A549 (cell line): Measurements from ENCODE around the gene TLE1. TPM values are rescaled to one million over a fixed set of nuclear protein-coding genes. Genes with fewer than 3 reads are reported as not detected.
A peak's percentile ranks its signal among the peaks of the same experiment; 100 is the strongest.

Experiments used
- ATAC-seq, 2 experiments: fragments of 200-7000 bp in 1 of 2; fragments of >200 bp in 1 of 2; cut with Nextera tagmentation in 1 of 2; cut with Tn5 transposase in 1 of 2; 3 replicates each; pipeline versions ENCODE4 v1.8.0 to v1.9.1; 2018 to 2020; ENCODE audit warnings: mild to moderate bottlenecking in 1 of 2, moderate library complexity in 1 of 2
- CTCF ChIA-PET: fragments of 300-600 bp; sonication (Branson Sonifier 250); formaldehyde crosslinking; extraction: SDS; loops from one replicate; lab custom pipeline; 2021; ENCODE audit warnings: antibody characterized with exemption, inconsistent platforms; lab: Yijun Ruan, JAX
- POLR2A ChIA-PET: fragments of 350-600 bp; formaldehyde crosslinking; extraction: SDS; loops from one replicate; lab custom pipeline; 2021; ENCODE audit warnings: antibody characterized with exemption, inconsistent platforms; lab: Yijun Ruan, JAX
- DNase-seq, 2 experiments: peaks; one replicate each; pipeline versions ENCODE4 v3.0.0 to v3.0.0-alpha.2; 2011 to 2016; ENCODE audit warnings: low read depth in 1 of 2, low spot score in 1 of 2
- FAIRE-seq: peaks from 2 replicates; lab custom pipeline; 2011; peaks lifted over from hg19 to GRCh38; lab: Jason Lieb, UNC
- H3K27ac ChIP-seq, 2 experiments: fragments of >200 bp; sonication (Bioruptor Twin); formaldehyde crosslinking; 3 replicates each; pipeline ENCODE4 v1.5.1; 2016 to 2017
- H3K4me1 ChIP-seq: fragments of >200 bp; sonication (Bioruptor Twin); formaldehyde crosslinking; 3 replicates; pipeline ENCODE4 v1.6.1; 2016
- H3K4me2 ChIP-seq: fragments of >200 bp; sonication (Bioruptor Twin); formaldehyde crosslinking; 3 replicates; pipeline ENCODE4 v1.6.1; 2016
- H3K4me3 ChIP-seq: fragments of >200 bp; sonication (Bioruptor Twin); formaldehyde crosslinking; 3 replicates; pipeline ENCODE4 v1.5.1; 2016
- H3K9me3 ChIP-seq: fragments of >200 bp; sonication (Bioruptor Twin); formaldehyde crosslinking; 3 replicates; pipeline ENCODE4 v1.6.1; 2016
- CBX8 ChIP-seq: fragments of 200-600 bp; sonication (generic); IDR thresholded peaks from 2 replicates; pipeline ENCODE4 v1.6.1; 2016
- CEBPB ChIP-seq, 2 experiments: fragments of >200 bp in 1 of 2; sonication (Bioruptor Twin) in 1 of 2; formaldehyde crosslinking in 1 of 2; IDR thresholded peaks; 2 replicates each; pipeline ENCODE4 v1.6.1; 2012 to 2016
- CHD2 ChIP-seq: fragments of 150-350 bp; IDR thresholded peaks from 2 replicates; pipeline ENCODE4 v1.6.1; 2014; ENCODE audit warnings: low read length; ENCODE audit not compliant: partially characterized antibody
- CHD4 ChIP-seq: fragments of 200-600 bp; sonication (generic); IDR thresholded peaks from 2 replicates; pipeline ENCODE4 v1.6.1; 2016; ENCODE audit warnings: antibody characterized with exemption, mild to moderate bottlenecking, borderline replicate concordance
- E2F6 ChIP-seq: IDR thresholded peaks from 2 replicates; pipeline ENCODE4 v1.6.1; 2012; ENCODE audit warnings: low read depth, borderline replicate concordance
- ESRRA ChIP-seq: fragments of 150-350 bp; IDR thresholded peaks from 2 replicates; pipeline ENCODE4 v1.6.1; 2014; ENCODE audit warnings: mild to moderate bottlenecking, low read length, borderline replicate concordance
- GATA3 ChIP-seq: IDR thresholded peaks from 2 replicates; pipeline ENCODE4 v1.6.1; 2012; ENCODE audit warnings: borderline replicate concordance
- HDAC2 ChIP-seq: fragments of 200-600 bp; sonication (generic); IDR thresholded peaks from 2 replicates; pipeline ENCODE4 v1.6.1; 2016
- HES2 ChIP-seq: fragments of >200 bp; sonication (Bioruptor Twin); formaldehyde crosslinking; IDR thresholded peaks from 2 replicates; pipeline ENCODE4 v1.6.1; 2016
- HEYL ChIP-seq: fragments of 250-450 bp; sonication (Bioruptor Pico); IDR thresholded peaks from 2 replicates; pipeline ENCODE4 v1.8.0; 2021; ENCODE audit warnings: mild to moderate bottlenecking, moderate library complexity
- HMGXB4 ChIP-seq: fragments of 250-450 bp; sonication (Bioruptor Pico); IDR thresholded peaks from 2 replicates; pipeline ENCODE4 v1.5.0; 2021; ENCODE audit warnings: mild to moderate bottlenecking, moderate library complexity, borderline replicate concordance
- JUN ChIP-seq, 2 experiments: fragments of >200 bp; sonication (Bioruptor Twin); formaldehyde crosslinking; IDR thresholded peaks; 2 replicates in 1 of 2; 3 replicates in 1 of 2; pipeline ENCODE4 v1.6.1; 2016 to 2017
- JUNB ChIP-seq: fragments of >200 bp; sonication (Bioruptor Twin); formaldehyde crosslinking; IDR thresholded peaks from 2 replicates; pipeline ENCODE4 v1.6.1; 2016
- KDM5A ChIP-seq: fragments of 200-600 bp; sonication (generic); IDR thresholded peaks from 2 replicates; pipeline ENCODE4 v1.6.1; 2016; ENCODE audit warnings: antibody characterized with exemption, mild to moderate bottlenecking
- MYC ChIP-seq: IDR thresholded peaks from 2 replicates; pipeline ENCODE4 v1.6.1; 2012; ENCODE audit warnings: mild to moderate bottlenecking, inconsistent platforms, low read length, improper control_type of control experiment, borderline replicate concordance
- NPAS2 ChIP-seq: fragments of 250-450 bp; sonication (Bioruptor Pico); IDR thresholded peaks from 2 replicates; pipeline ENCODE4 v1.8.0; 2022; ENCODE audit warnings: mild to moderate bottlenecking, moderate library complexity, borderline replicate concordance
- NR3C1 ChIP-seq: fragments of >200 bp; sonication (Bioruptor Twin); formaldehyde crosslinking; IDR thresholded peaks from 3 replicates; pipeline ENCODE4 v1.6.1; 2017
- PBX3 ChIP-seq: IDR thresholded peaks from 2 replicates; pipeline ENCODE4 v1.6.1; 2012
- PHF8 ChIP-seq: fragments of 200-600 bp; sonication (generic); IDR thresholded peaks from 2 replicates; pipeline ENCODE4 v1.6.1; 2016; ENCODE audit warnings: low read depth, mild to moderate bottlenecking, antibody characterized with exemption, moderate library complexity, borderline replicate concordance
- POLR2A ChIP-seq: IDR thresholded peaks from 2 replicates; pipeline ENCODE4 v1.6.1; 2012; ENCODE audit warnings: mild to moderate bottlenecking, low read length
- REST ChIP-seq: fragments of 200-600 bp; sonication (generic); IDR thresholded peaks from 2 replicates; pipeline ENCODE4 v1.6.1; 2016; ENCODE audit warnings: antibody characterized with exemption, mild to moderate bottlenecking, moderate library complexity
- RFX5 ChIP-seq: fragments of 450-650 bp; IDR thresholded peaks from 2 replicates; pipeline ENCODE4 v1.7.1; 2014; ENCODE audit warnings: antibody characterized with exemption, mild to moderate bottlenecking, moderate library complexity
- RNF2 ChIP-seq: fragments of 200-600 bp; sonication (generic); IDR thresholded peaks from 2 replicates; pipeline ENCODE4 v1.6.1; 2016; ENCODE audit warnings: low read depth, mild to moderate bottlenecking, antibody characterized with exemption, moderate library complexity, borderline replicate concordance
- TFCP2L1 ChIP-seq: fragments of 250-450 bp; sonication (Bioruptor Pico); IDR thresholded peaks from 2 replicates; pipeline ENCODE4 v1.5.0; 2021; ENCODE audit warnings: mild to moderate bottlenecking
- TP53 ChIP-seq: fragments of 250-450 bp; sonication (Bioruptor Pico); IDR thresholded peaks from 2 replicates; pipeline ENCODE4 v1.5.0; 2021; ENCODE audit warnings: mild to moderate bottlenecking, moderate library complexity
- ZSCAN20 ChIP-seq: fragments of 250-450 bp; sonication (Bioruptor Pico); IDR thresholded peaks from 2 replicates; pipeline ENCODE4 v1.8.0; 2022; ENCODE audit warnings: mild to moderate bottlenecking, moderate library complexity
- WGBS: methylation state at CpG from one replicate; pipeline ENCODE4 v1.1.6; 2017; ENCODE audit errors: missing lambda C conversion rate; 5-methylcytosine and 5-hydroxymethylcytosine counted together
- polyA plus RNA-seq, 4 experiments: library from polyadenylated mRNA; depleted of rRNA in 3 of 4; stranded (reverse); fragments of >200 nt; fragmentation: RNase III in 1 of 4; extraction: RNeasy Plus Mini Kit Qiagen cat#74134 plus additional on column Dnase treatment in 1 of 4; gene quantifications; 2 replicates in 3 of 4; 3 replicates in 1 of 4; pipeline ENCODE4 v1.2.3, GENCODE V29; 2011 to 2017

TLE1 gene
- polyA plus RNA-seq, 2 of the 4 experiments (the other 2 are of a cell fraction), result 45.8 to 117 TPM

- 48% methylated on average over 4 of the region's 4 CpGs for WGBS
- no peak for DNase-seq
- ATAC-seq, result peak in 1 of 2 experiments; percentile 28; a peak in 3 of 6 replicates
- H3K4me2 ChIP-seq, result peak overlapping the region; percentile 41
- no peak for TF ChIP-seq CHD2
- no peak for TF ChIP-seq PHF8
- TF ChIP-seq RNF2, result no peak
- no peak for TF ChIP-seq CBX8
- TF ChIP-seq KDM5A, result no peak
- TF ChIP-seq GATA3, result no peak
- TF ChIP-seq HMGXB4 (CRISPR knock-in tag), result no peak
- H3K9me3 ChIP-seq, result no peaks in the 10 kb centered on the region
- no peak overlapping the region for H3K4me3 ChIP-seq
- peaks cover 59% of the 10 kb centered on the region for H3K4me1 ChIP-seq
- ChIA-PET CTCF (interaction anchor here (1.3 kb wide), 2 partner anchors 14 to 251 kb away, joined by 3 read pairs; no protein-coding TSS in a partner anchor), POLR2A (no interaction called here)
- no peak for FAIRE-seq
- H3K27ac ChIP-seq, result peak overlapping the region; percentile 56 to 83
Observed at GRCh38 chr9:81563020-81563407, 126.3 kb downstream of the TLE1 start.

GRCh38 chr9:81562231-81563019, 126.9 kb downstream of the TLE1 start:
- DNase-seq, result peak in 1 of 2 experiments; percentile 51
- H3K27ac ChIP-seq, result peak overlapping the region; percentile 56 to 83
- no peak overlapping the region for H3K4me3 ChIP-seq
- ATAC-seq, result peak in 1 of 2 experiments; percentile 15; a peak in 3 of 6 replicates
- peak overlapping the region; percentile 41 for H3K4me2 ChIP-seq
- WGBS, result 53% methylated on average over 10 of the region's 10 CpGs
- peak; percentile 56 for FAIRE-seq
- H3K4me1 ChIP-seq, result peaks cover 64% of the 10 kb centered on the region
- ChIA-PET CTCF (interaction anchor here (1.3 kb wide), 2 partner anchors 15 to 250 kb away, joined by 3 read pairs; no protein-coding TSS in a partner anchor), POLR2A (no interaction called here)
- no peaks in the 10 kb centered on the region for H3K9me3 ChIP-seq
- TF ChIP-seq POLR2A (no peak), NR3C1 (no peak), GATA3 (peak; percentile 76; the same call in 1 of the 2 replicates), CBX8 (no peak), ZSCAN20 (no peak), CHD4 (no peak), RNF2 (no peak), RFX5 (no peak), TP53 (CRISPR knock-in tag) (no peak), NPAS2 (CRISPR knock-in tag) (0 out of 2 replicates have a peak, but pooled peaks have one; percentile 11), CEBPB (IDR thresholded peaks at IDR 0.05) (peak; percentile 45 to 80; a peak in 3 of 4 replicates), E2F6 (no peak; the same call in 1 of the 2 replicates), HES2 (no peak), REST (no peak), PBX3 (no peak), HMGXB4 (CRISPR knock-in tag) (no peak), TFCP2L1 (CRISPR knock-in tag) (no peak), MYC (no peak), JUNB (peak; percentile 53; the same call in 1 of the 2 replicates), HDAC2 (no peak), JUN (IDR thresholded peaks at IDR 0.05) (peak in 1 of 2 experiments; percentile 74; a peak in 3 of 5 replicates), HEYL (no peak), ESRRA (no peak)
